Spleen (tissue), 11 donors: ENCODE measurements around the gene MRI1. TPM values are rescaled to one million over a fixed set of nuclear protein-coding genes. Genes with fewer than 3 reads are reported as not detected.

ENCODE experiments used
- DNase-seq: peaks from one replicate; pipeline ENCODE4 v3.0.0-alpha.2; 2020
- H3K27ac ChIP-seq, 8 donors: fragments of 200-600 bp; sonication (generic) in 7 of 8; 1 replicate in 4 of 8; 2 replicates in 4 of 8; pipeline versions ENCODE4 v1.5.0 to v1.8.0; 2016 to 2021; ENCODE audit warnings: inconsistent platforms in 4 of 8, mild to moderate bottlenecking in 4 of 8, moderate library complexity in 1 of 8
- H3K27me3 ChIP-seq, 7 donors: fragments of 200-600 bp; sonication (generic) in 6 of 7; replicated peaks in 1 of 7; 1 replicate in 4 of 7; 2 replicates in 3 of 7; pipeline versions ENCODE4 v1.5.0 to v1.8.0; 2016 to 2021; ENCODE audit warnings: inconsistent platforms in 3 of 7, mild to moderate bottlenecking in 1 of 7
- H3K36me3 ChIP-seq, 6 donors: fragments of 200-600 bp; sonication (generic) in 5 of 6; 1 replicate in 4 of 6; 2 replicates in 2 of 6; pipeline versions ENCODE4 v1.5.0 to v1.8.0; 2016 to 2021; ENCODE audit warnings: inconsistent platforms in 2 of 6
- H3K4me1 ChIP-seq, 6 donors: fragments of 200-600 bp; sonication (generic) in 5 of 6; 1 replicate in 3 of 6; 2 replicates in 3 of 6; pipeline versions ENCODE4 v1.5.0 to v1.8.0; 2016 to 2021; ENCODE audit warnings: inconsistent platforms in 3 of 6
- H3K4me3 ChIP-seq, 8 donors: fragments of 200-600 bp; sonication (generic) in 7 of 8; 1 replicate in 4 of 8; 2 replicates in 4 of 8; pipeline versions ENCODE4 v1.5.0 to v1.8.0; 2016 to 2021; ENCODE audit warnings: inconsistent platforms in 4 of 8, mild to moderate bottlenecking in 4 of 8, moderate library complexity in 2 of 8
- H3K9me3 ChIP-seq, 8 donors: fragments of 200-600 bp; sonication (generic) in 7 of 8; 1 replicate in 4 of 8; 2 replicates in 4 of 8; pipeline versions ENCODE4 v1.5.0 to v1.8.0; 2016 to 2021; ENCODE audit warnings: inconsistent platforms in 4 of 8
- POLR2A ChIP-seq, 3 donors: fragments of 450-650 bp; IDR thresholded peaks; one replicate each; pipeline ENCODE4 v1.5.1; 2017; ENCODE audit warnings: antibody characterized with exemption in 3 of 3, mild to moderate bottlenecking in 1 of 3
- POLR2AphosphoS5 ChIP-seq, 3 donors: sonication (generic); formaldehyde crosslinking; IDR thresholded peaks; one replicate each; pipeline ENCODE4 v1.5.1; 2017; ENCODE audit warnings: antibody characterized with exemption in 3 of 3
- WGBS, 5 donors: extraction: QIAGEN DNeasy Blood & Tissue Kit in 3 of 5; methylation state at CpG; one replicate each; pipeline versions ENCODE4 v1.1.5 to v1.1.7; 2013 to 2018; 5-methylcytosine and 5-hydroxymethylcytosine counted together
- intact Hi-C: fragments of 100-400 bp; cut with DNase I; formaldehyde crosslinking; loops from one replicate; pipeline ENCODE4 v1.15.0; 2023; ENCODE audit warnings: low total_unique reads
- polyA plus RNA-seq, 3 donors: library from polyadenylated mRNA; stranded (reverse); fragments of 200-250 nt; gene quantifications; one replicate each; pipeline ENCODE4 v1.2.1, GENCODE V29; 2013
- total RNA-seq, 7 donors: library from RNA; depleted of rRNA in 3 of 7; stranded (reverse); fragments of >200 nt in 3 of 7; fragmentation: NEBNext Ultra II Directional in 4 of 7; extraction: Animal tissue kit (Norgen Biotek cat#: 25700) in 4 of 7; gene quantifications; one replicate each; pipeline versions ENCODE4 v1.1.0 to v1.2.1, GENCODE V29; 2016 to 2021
- TF ChIP-seq, protein P1 (sequence below), 11 experiments: fragments of 200-600 bp in 7 of 11; fragments of 450-650 bp in 4 of 11; sonication (generic) in 4 of 11; IDR thresholded peaks in 8 of 11; conservative IDR thresholded peaks in 3 of 11; 1 replicate in 7 of 11; 2 replicates in 4 of 11; pipeline versions ENCODE4 v1.4.0 to v1.8.0; 2016 to 2021; ENCODE audit warnings: antibody characterized with exemption in 11 of 11, inconsistent platforms in 4 of 11, mild to moderate bottlenecking in 1 of 11
- donor health status: healthy with polysubstance abuse.
- donor health status: DM: no; HTN: no; CAD: no; lungs with moderate emphysema.
- donor health status: DM: no; HTN: no; CAD: no.
- donor health status: Bipolar disorder and iron deficiency.
- donor health status: healthy.
- donor health status: DM: no; HTN: no; CAD: no.
- donor health status: DM: yes; HTN: yes; CAD: no.

MRI1 gene
- total and polyA plus RNA-seq, 10 donors, result 21.2 to 64.6 (median 35.3) TPM

DNA sequence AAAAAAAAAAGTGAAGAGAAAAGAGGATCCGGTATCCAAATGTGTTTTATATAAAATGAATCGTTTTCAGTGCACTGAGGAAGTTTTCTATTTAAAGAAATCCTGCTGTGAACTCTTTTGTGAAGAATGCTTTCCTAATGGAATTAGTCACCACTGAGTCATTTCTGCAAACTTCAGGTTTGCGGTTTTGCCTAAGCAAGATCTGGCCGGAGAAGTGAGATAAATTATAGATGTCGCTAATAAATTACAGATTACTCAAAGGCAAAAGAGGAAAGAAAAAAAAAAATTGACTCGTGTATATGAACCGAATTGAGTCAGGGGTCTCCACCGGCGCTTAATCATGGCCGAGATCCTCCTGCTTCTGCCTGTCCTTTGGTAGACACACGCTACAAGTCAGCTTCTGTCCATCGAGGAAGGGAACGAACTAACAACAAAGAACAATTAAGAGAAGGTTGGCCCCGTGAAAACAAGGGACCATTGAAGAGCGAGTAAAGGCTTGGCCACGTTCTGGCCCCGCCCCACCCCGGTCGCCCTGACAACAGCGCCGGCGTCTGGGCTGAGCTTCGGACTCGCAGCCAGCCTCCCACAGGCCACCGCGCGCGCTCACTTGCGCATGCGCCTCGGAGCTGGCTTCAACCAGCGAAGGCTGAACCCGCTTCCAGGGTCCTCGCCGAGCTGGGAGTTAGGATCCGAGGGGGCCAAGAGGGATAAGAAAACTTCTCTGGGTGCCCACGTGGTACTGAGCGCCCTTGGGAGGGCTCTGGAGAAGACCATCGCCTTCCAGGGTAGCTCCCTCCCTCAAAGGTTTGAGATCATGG, 33.0 kb upstream of the MRI1 start:
- Histone ChIP-seq H3K27ac (peak overlapping the region in 7 of 8 donors; percentile 70 to 86 (median 82)), H3K4me3 (peak overlapping the region; percentile 32 to 72 (median 48)), H3K27me3 (no peaks in the 10 kb centered on the region), H3K4me1 (peaks cover 8 to 27% (median 19%) of the 10 kb centered on the region in 6 donors), H3K36me3 (peaks cover 0 to 12% (median 0%) of the 10 kb centered on the region in 6 donors), H3K9me3 (no peaks in the 10 kb centered on the region)
- TF ChIP-seq, protein P1, sequence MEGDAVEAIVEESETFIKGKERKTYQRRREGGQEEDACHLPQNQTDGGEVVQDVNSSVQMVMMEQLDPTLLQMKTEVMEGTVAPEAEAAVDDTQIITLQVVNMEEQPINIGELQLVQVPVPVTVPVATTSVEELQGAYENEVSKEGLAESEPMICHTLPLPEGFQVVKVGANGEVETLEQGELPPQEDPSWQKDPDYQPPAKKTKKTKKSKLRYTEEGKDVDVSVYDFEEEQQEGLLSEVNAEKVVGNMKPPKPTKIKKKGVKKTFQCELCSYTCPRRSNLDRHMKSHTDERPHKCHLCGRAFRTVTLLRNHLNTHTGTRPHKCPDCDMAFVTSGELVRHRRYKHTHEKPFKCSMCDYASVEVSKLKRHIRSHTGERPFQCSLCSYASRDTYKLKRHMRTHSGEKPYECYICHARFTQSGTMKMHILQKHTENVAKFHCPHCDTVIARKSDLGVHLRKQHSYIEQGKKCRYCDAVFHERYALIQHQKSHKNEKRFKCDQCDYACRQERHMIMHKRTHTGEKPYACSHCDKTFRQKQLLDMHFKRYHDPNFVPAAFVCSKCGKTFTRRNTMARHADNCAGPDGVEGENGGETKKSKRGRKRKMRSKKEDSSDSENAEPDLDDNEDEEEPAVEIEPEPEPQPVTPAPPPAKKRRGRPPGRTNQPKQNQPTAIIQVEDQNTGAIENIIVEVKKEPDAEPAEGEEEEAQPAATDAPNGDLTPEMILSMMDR (IDR thresholded peaks at IDR 0.05 in 8 of 11, conservative IDR thresholded peaks at IDR 0.05 in 3 of 11), result no peak
- peak; percentile 88 to 92 (median 91) for TF ChIP-seq POLR2AphosphoS5 (IDR thresholded peaks at IDR 0.05)
- peak; percentile 100 for DNase-seq
- WGBS, 5 donors, result 1% methylated on average over 34 to 39 of the region's 39 CpGs
- intact Hi-C loops, result no loop called here

DNA sequence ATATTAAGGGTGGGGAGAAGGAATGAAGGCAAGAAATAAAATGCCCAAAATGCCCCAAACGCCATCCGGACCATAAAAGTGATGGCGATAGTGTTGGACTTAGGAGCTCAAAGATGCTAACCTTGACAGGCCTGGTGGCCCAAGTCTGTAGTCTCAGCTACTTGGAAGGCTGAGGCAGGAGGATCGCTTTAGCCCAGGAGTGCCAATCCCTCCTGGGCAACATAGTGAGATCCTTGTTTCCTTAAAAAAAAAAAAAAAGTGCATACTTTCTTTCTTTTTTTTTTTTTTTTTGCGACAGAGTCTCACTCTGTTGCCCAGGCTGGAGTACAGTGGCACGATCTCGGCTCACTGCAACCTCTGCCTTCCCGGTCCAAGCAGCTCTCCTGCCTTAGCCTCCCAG, 32.0 kb upstream of the MRI1 start:
- Histone ChIP-seq H3K36me3 (peaks cover 0 to 18% (median 0%) of the 10 kb centered on the region in 6 donors), H3K4me3 (peak overlapping the region in 6 of 8 donors; percentile 47 to 72 (median 49)), H3K9me3 (no peaks in the 10 kb centered on the region), H3K27ac (peak overlapping the region in 1 of 8 donors; percentile 86), H3K4me1 (peaks cover 8 to 27% (median 19%) of the 10 kb centered on the region in 6 donors), H3K27me3 (no peaks in the 10 kb centered on the region)
- WGBS, 5 donors, result 86 to 94% (median 88%) methylated on average over 8 of the region's 8 CpGs
- no peak for DNase-seq
- intact Hi-C loops, result no loop called here
- TF ChIP-seq, protein P1 (IDR thresholded peaks at IDR 0.05 in 8 of 11, conservative IDR thresholded peaks at IDR 0.05 in 3 of 11), result no peak
- no peak for TF ChIP-seq POLR2A (IDR thresholded peaks at IDR 0.05)
- TF ChIP-seq POLR2AphosphoS5 (IDR thresholded peaks at IDR 0.05), result no peak

DNA sequence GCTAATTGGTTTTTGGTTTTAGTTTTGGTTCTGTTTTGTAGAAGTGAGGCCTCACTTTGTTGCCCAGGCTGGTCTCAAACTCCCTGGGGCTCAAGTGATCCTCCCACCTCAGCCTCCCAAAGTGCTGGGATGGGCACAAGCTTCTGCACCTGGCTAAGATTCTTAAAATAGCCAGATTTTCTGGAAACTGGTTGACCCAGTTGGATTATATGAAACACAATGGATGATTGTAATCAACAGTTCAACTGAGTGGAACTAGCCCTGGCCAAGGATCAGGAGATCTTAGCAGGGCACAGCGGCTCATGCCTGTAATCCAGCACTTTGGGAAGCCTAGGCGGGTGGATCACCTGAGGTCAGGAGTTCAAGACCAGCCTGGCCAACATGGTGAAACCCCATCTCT, 29.6 kb upstream of the MRI1 start:
- peaks cover 0 to 19% (median 0%) of the 10 kb centered on the region in 6 donors for H3K36me3 ChIP-seq
- intact Hi-C loops, result no loop called here
- no peak overlapping the region for H3K4me3 ChIP-seq
- WGBS, 5 donors, result 89 to 100% (median 92%) methylated on average over 2 of the region's 2 CpGs
- H3K27ac ChIP-seq, result no peak overlapping the region
- no peaks in the 10 kb centered on the region for H3K9me3 ChIP-seq
- H3K27me3 ChIP-seq, result no peaks in the 10 kb centered on the region
- no peak for DNase-seq
- peaks cover 8 to 26% (median 19%) of the 10 kb centered on the region in 6 donors for H3K4me1 ChIP-seq
- TF ChIP-seq POLR2AphosphoS5 (IDR thresholded peaks at IDR 0.05) (no peak), POLR2A (IDR thresholded peaks at IDR 0.05) (no peak)

DNA sequence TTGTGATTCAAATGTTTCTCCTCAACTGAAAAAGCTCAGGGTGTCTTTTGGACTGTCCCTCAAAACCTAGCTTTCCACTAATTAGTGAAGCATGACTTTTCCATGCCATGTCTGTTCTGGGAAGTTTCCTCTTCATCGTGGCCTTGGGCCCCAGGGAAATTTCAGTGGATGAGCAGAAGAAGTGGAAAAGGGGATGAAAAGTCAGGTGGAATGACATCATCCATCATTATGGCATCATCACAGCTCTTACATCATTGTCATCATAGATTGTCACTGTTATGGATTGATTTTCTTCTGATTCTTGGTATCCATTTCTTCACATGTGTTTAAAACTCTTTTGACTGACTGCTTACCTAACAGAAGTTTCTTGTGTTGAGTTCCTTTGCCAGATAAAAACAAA, 26.2 kb upstream of the MRI1 start:
- TF ChIP-seq POLR2AphosphoS5 (IDR thresholded peaks at IDR 0.05) (no peak), POLR2A (IDR thresholded peaks at IDR 0.05) (no peak)
- TF ChIP-seq, protein P1 (IDR thresholded peaks at IDR 0.05 in 8 of 11, conservative IDR thresholded peaks at IDR 0.05 in 3 of 11), result no peak
- DNase-seq, result no peak
- no peak overlapping the region for H3K4me3 ChIP-seq
- WGBS, 5 donors, result 59 to 78% (median 74%) methylated on average over 1 of the region's 1 CpG
- H3K9me3 ChIP-seq, result no peaks in the 10 kb centered on the region
- no peaks in the 10 kb centered on the region for H3K27me3 ChIP-seq
- no peaks in the 10 kb centered on the region for H3K4me1 ChIP-seq
- no peak overlapping the region for H3K27ac ChIP-seq
- H3K36me3 ChIP-seq, result peaks cover 0 to 19% (median 0%) of the 10 kb centered on the region in 6 donors
- intact Hi-C loops, result no loop called here
